ENCODE measurements around the gene DPF3.

- TF ChIP-seq, protein P1, sequence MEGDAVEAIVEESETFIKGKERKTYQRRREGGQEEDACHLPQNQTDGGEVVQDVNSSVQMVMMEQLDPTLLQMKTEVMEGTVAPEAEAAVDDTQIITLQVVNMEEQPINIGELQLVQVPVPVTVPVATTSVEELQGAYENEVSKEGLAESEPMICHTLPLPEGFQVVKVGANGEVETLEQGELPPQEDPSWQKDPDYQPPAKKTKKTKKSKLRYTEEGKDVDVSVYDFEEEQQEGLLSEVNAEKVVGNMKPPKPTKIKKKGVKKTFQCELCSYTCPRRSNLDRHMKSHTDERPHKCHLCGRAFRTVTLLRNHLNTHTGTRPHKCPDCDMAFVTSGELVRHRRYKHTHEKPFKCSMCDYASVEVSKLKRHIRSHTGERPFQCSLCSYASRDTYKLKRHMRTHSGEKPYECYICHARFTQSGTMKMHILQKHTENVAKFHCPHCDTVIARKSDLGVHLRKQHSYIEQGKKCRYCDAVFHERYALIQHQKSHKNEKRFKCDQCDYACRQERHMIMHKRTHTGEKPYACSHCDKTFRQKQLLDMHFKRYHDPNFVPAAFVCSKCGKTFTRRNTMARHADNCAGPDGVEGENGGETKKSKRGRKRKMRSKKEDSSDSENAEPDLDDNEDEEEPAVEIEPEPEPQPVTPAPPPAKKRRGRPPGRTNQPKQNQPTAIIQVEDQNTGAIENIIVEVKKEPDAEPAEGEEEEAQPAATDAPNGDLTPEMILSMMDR (IDR thresholded peaks at IDR 0.05) = no peak
- no peak for TF ChIP-seq POLR2A (IDR thresholded peaks at IDR 0.05)
Observed at GRCh38 chr14:72604133-72604532, 289.8 kb downstream of the DPF3 start.

All from lower leg skin (tissue), 3 donors.